ENCODE results near the gene SLC7A6. TPM values are rescaled to one million over a fixed set of nuclear protein-coding genes. Genes with fewer than 3 reads are reported as not detected.
A peak's percentile ranks its signal among the peaks of the same experiment; 100 is the strongest.

The SLC7A6 gene
- total RNA-seq, 6 experiments from 2014 or later: 46.1 to 56.6 (median 50.8) TPM

- Mint-ChIP-seq H3K27me3 (ENCODE audit: insufficient read depth) (peaks cover 2% of the 10 kb centered on the region; the same call in 1 of the 2 replicates), H3K36me3 (ENCODE audit: low read depth) (peaks cover 16% of the 10 kb centered on the region; the same call in 1 of the 2 replicates), H3K4me1 (ENCODE audit: low read depth) (peaks cover 56% of the 10 kb centered on the region), H3K9me3 (no peaks in the 10 kb centered on the region), H3K27ac (peak overlapping the region; percentile 56), H3K4me3 (peak overlapping the region; percentile 60)
- no peak for TF ChIP-seq CTCF (IDR thresholded peaks at IDR 0.05)
- no peak for DNase-seq
These were observed 3.5 kb downstream of the SLC7A6 start for GRCh38 chr16:68267612-68268405.

- Mint-ChIP-seq H3K4me3 (no peak overlapping the region), H3K27ac (peak overlapping the region; percentile 18; the same call in 1 of the 2 replicates), H3K36me3 (ENCODE audit: low read depth) (peaks cover 28% of the 10 kb centered on the region; the same call in 1 of the 2 replicates), H3K27me3 (ENCODE audit: insufficient read depth) (peaks cover 2% of the 10 kb centered on the region; the same call in 1 of the 2 replicates), H3K9me3 (no peaks in the 10 kb centered on the region), H3K4me1 (ENCODE audit: low read depth) (peaks cover 47% of the 10 kb centered on the region)
- no peak for DNase-seq
- TF ChIP-seq CTCF (IDR thresholded peaks at IDR 0.05): no peak
These were observed 5.5 kb downstream of the SLC7A6 start for GRCh38 chr16:68269793-68270192.

GRCh38 chr16:68270353-68270752 lies 6.0 kb downstream of the SLC7A6 start:
- TF ChIP-seq CTCF (IDR thresholded peaks at IDR 0.05): no peak
- H3K4me3 Mint-ChIP-seq: no peak overlapping the region
- peak overlapping the region; percentile 37; the same call in 1 of the 2 replicates for H3K27ac Mint-ChIP-seq
- H3K9me3 Mint-ChIP-seq: no peaks in the 10 kb centered on the region
- H3K27me3 Mint-ChIP-seq (ENCODE audit: insufficient read depth): 0 out of 2 replicates have a peak, but pooled peaks cover 2% of the 10 kb centered on the region
- DNase-seq: no peak
- H3K36me3 Mint-ChIP-seq (ENCODE audit: low read depth): peaks cover 23% of the 10 kb centered on the region; the same call in 1 of the 2 replicates
- peaks cover 45% of the 10 kb centered on the region for H3K4me1 Mint-ChIP-seq (ENCODE audit: low read depth)

GRCh38 chr16:68272507-68273209 lies 8.3 kb downstream of the SLC7A6 start:
- Mint-ChIP-seq H3K36me3 (ENCODE audit: low read depth) (peaks cover 21% of the 10 kb centered on the region; the same call in 1 of the 2 replicates), H3K27ac (no peak overlapping the region), H3K27me3 (ENCODE audit: insufficient read depth) (0 out of 2 replicates have a peak, but pooled peaks cover 2% of the 10 kb centered on the region), H3K9me3 (no peaks in the 10 kb centered on the region), H3K4me3 (no peak overlapping the region), H3K4me1 (ENCODE audit: low read depth) (peaks cover 29% of the 10 kb centered on the region)
- no peak for TF ChIP-seq CTCF (IDR thresholded peaks at IDR 0.05)
- no peak for DNase-seq

GRCh38 chr16:68273459-68273858 lies 9.1 kb downstream of the SLC7A6 start:
- Mint-ChIP-seq H3K9me3 (no peaks in the 10 kb centered on the region), H3K4me1 (ENCODE audit: low read depth) (peaks cover 22% of the 10 kb centered on the region), H3K36me3 (ENCODE audit: low read depth) (peaks cover 21% of the 10 kb centered on the region; the same call in 1 of the 2 replicates), H3K27me3 (ENCODE audit: insufficient read depth) (no peaks in the 10 kb centered on the region), H3K4me3 (no peak overlapping the region), H3K27ac (no peak overlapping the region)
- TF ChIP-seq CTCF (IDR thresholded peaks at IDR 0.05): no peak
- DNase-seq: no peak

All from HFFc6 (cell line).